H1 (cell line): ENCODE data around the gene GNG7. TPM values are rescaled to one million over a fixed set of nuclear protein-coding genes. Genes with fewer than 3 reads are reported as not detected.

Experiments
- CTCF ChIA-PET: fragments of 300-600 bp; sonication (Branson Sonifier 250); formaldehyde crosslinking; loops from one replicate; lab custom pipeline; 2021; ENCODE audit not compliant: partially characterized antibody; lab: Charles Lee
- POLR2A ChIA-PET: fragments of 300-600 bp; sonication (Branson Sonifier 250); formaldehyde crosslinking; loops from one replicate; lab custom pipeline; 2021; ENCODE audit warnings: inconsistent platforms; ENCODE audit not compliant: partially characterized antibody; lab: Charles Lee
- DNase-seq, 2 experiments: peaks; one replicate each; pipeline versions ENCODE4 v3.0.0 to v3.0.0-alpha.2; 2010 to 2022; ENCODE audit warnings: low spot score in 2 of 2, low read depth in 1 of 2, mixed read lengths in 1 of 2
- FAIRE-seq: peaks from 2 replicates; lab custom pipeline; 2011; peaks lifted over from hg19 to GRCh38; lab: Jason Lieb, UNC
- H2AFZ ChIP-seq: 2 replicates; pipeline ENCODE4 v1.8.1; 2012; ENCODE audit warnings: low read length, inconsistent platforms
- H2AK5ac ChIP-seq: 2 replicates; pipeline ENCODE4 v1.6.1; 2013; ENCODE audit warnings: low read depth, low read length
- H2BK120ac ChIP-seq: replicated peaks from 2 replicates; pipeline ENCODE3; 2013; ENCODE audit warnings: low read depth, low read length, inconsistent platforms
- H2BK12ac ChIP-seq: 2 replicates; pipeline ENCODE4 v1.6.1; 2013; ENCODE audit warnings: low read depth, low read length
- H2BK15ac ChIP-seq: 2 replicates; pipeline ENCODE4 v1.6.1; 2013; ENCODE audit warnings: low read length
- H2BK20ac ChIP-seq: 2 replicates; pipeline ENCODE4 v1.6.1; 2013; ENCODE audit warnings: low read length
- H2BK5ac ChIP-seq: 2 replicates; pipeline ENCODE4 v1.6.1; 2013; ENCODE audit warnings: low read depth, low read length
- H3K14ac ChIP-seq: 2 replicates; pipeline ENCODE4 v1.6.1; 2013; ENCODE audit warnings: inconsistent platforms; ENCODE audit not compliant: insufficient read length
- H3K18ac ChIP-seq: 2 replicates; pipeline ENCODE4 v1.6.1; 2013; ENCODE audit warnings: low read length; ENCODE audit errors: extremely low read depth
- H3K23ac ChIP-seq: 2 replicates; pipeline ENCODE4 v1.6.1; 2013; ENCODE audit warnings: inconsistent platforms; ENCODE audit not compliant: insufficient read length
- H3K23me2 ChIP-seq: 2 replicates; pipeline ENCODE4 v1.6.1; 2013; ENCODE audit warnings: low read depth, low read length
- H3K27ac ChIP-seq: 2 replicates; pipeline ENCODE4 v1.6.1; 2011; ENCODE audit warnings: low read depth, low read length, inconsistent platforms
- H3K27me3 ChIP-seq, 4 experiments: replicated peaks in 1 of 4; 1 replicate in 1 of 4; 2 replicates in 3 of 4; pipeline versions ENCODE4 v1.6.1 to v1.8.1; 2011 to 2013; ENCODE audit warnings: low read length in 3 of 4, mild to moderate bottlenecking in 3 of 4, inconsistent platforms in 2 of 4, mixed read lengths in 2 of 4, moderate library complexity in 1 of 4; ENCODE audit not compliant: control insufficient read depth in 3 of 4, insufficient read depth in 3 of 4; ENCODE audit errors: extremely low read depth in 1 of 4
- H3K36me3 ChIP-seq, 4 experiments: 2 replicates each; pipeline versions ENCODE4 v1.6.1 to v1.8.1; 2011 to 2013; ENCODE audit warnings: mild to moderate bottlenecking in 4 of 4, low read length in 3 of 4, moderate library complexity in 2 of 4, control low read depth in 1 of 4, inconsistent platforms in 1 of 4; ENCODE audit not compliant: insufficient read depth in 4 of 4, control insufficient read depth in 2 of 4
- H3K4ac ChIP-seq: replicated peaks from 2 replicates; pipeline ENCODE3; 2013; ENCODE audit warnings: low read length, low read depth, mixed read lengths, inconsistent platforms; ENCODE audit not compliant: insufficient read length
- H3K4me1 ChIP-seq, 4 experiments: replicated peaks in 1 of 4; 1 replicate in 1 of 4; 2 replicates in 3 of 4; pipeline versions ENCODE4 v1.6.1 to v1.8.1; 2011 to 2013; ENCODE audit warnings: low read length in 3 of 4, inconsistent platforms in 2 of 4, mixed read lengths in 1 of 4; ENCODE audit not compliant: insufficient read depth in 4 of 4, control insufficient read depth in 3 of 4
- H3K4me2 ChIP-seq, 2 experiments: 2 replicates each; pipeline versions ENCODE4 v1.6.1 to v1.8.1; 2011 to 2013; ENCODE audit warnings: low read depth in 2 of 2, low read length in 2 of 2, control low read depth in 1 of 2, inconsistent platforms in 1 of 2, mild to moderate bottlenecking in 1 of 2; ENCODE audit not compliant: insufficient read depth in 1 of 2
- H3K4me3 ChIP-seq, 4 experiments: fragments of 200-600, 300-600 bp in 1 of 4; sonication (generic), shearing (Covaris generic), sonication (Bioruptor Twin) in 1 of 4; 2 replicates each; pipeline versions ENCODE4 v1.5.1 to v1.8.1; 2011 to 2016; ENCODE audit warnings: low read length in 4 of 4, low read depth in 3 of 4, control low read depth in 2 of 4, inconsistent platforms in 2 of 4, mild to moderate bottlenecking in 2 of 4, mixed read lengths in 1 of 4, moderate library complexity in 1 of 4; ENCODE audit not compliant: insufficient read depth in 2 of 4; ENCODE audit errors: extremely low read depth in 1 of 4
- H3K56ac ChIP-seq: replicated peaks from 2 replicates; pipeline ENCODE3; 2013; ENCODE audit warnings: low read depth, mild to moderate bottlenecking, mixed read lengths, low read length, inconsistent platforms; ENCODE audit not compliant: insufficient read length
- H3K79me1 ChIP-seq: 2 replicates; pipeline ENCODE4 v1.6.1; 2013; ENCODE audit warnings: low read depth, low read length, control low read depth
- H3K79me2 ChIP-seq, 2 experiments: 2 replicates each; pipeline versions ENCODE4 v1.6.1 to v1.8.1; 2012 to 2013; ENCODE audit warnings: low read length in 2 of 2, mild to moderate bottlenecking in 2 of 2, inconsistent platforms in 1 of 2; ENCODE audit not compliant: insufficient read depth in 2 of 2, control insufficient read depth in 1 of 2
- H3K9ac ChIP-seq, 4 experiments: replicated peaks in 1 of 4; 1 replicate in 1 of 4; 2 replicates in 3 of 4; pipeline versions ENCODE4 v1.6.1 to v1.8.1; 2011 to 2013; ENCODE audit warnings: low read depth in 3 of 4, low read length in 3 of 4, control low read depth in 2 of 4, mild to moderate bottlenecking in 2 of 4, moderate library complexity in 2 of 4, inconsistent platforms in 1 of 4; ENCODE audit errors: extremely low read depth in 1 of 4
- H3K9me3 ChIP-seq, 2 experiments: 2 replicates each; pipeline versions ENCODE4 v1.6.1 to v1.8.1; 2012 to 2013; ENCODE audit warnings: mild to moderate bottlenecking in 2 of 2, moderate library complexity in 2 of 2, control low read depth in 1 of 2, inconsistent platforms in 1 of 2, low read depth in 1 of 2, low read length in 1 of 2, mixed read lengths in 1 of 2; ENCODE audit not compliant: insufficient read depth in 2 of 2
- H4K20me1 ChIP-seq, 2 experiments: replicated peaks in 1 of 2; 2 replicates each; pipeline versions ENCODE3 to v1.8.1; 2011 to 2013; ENCODE audit warnings: inconsistent platforms in 2 of 2, low read length in 2 of 2, mild to moderate bottlenecking in 1 of 2; ENCODE audit not compliant: insufficient read depth in 2 of 2, control insufficient read depth in 1 of 2
- H4K5ac ChIP-seq: 2 replicates; pipeline ENCODE4 v1.6.1; 2013; ENCODE audit warnings: low read length, low read depth, mixed read lengths, inconsistent platforms; ENCODE audit not compliant: insufficient read length
- H4K8ac ChIP-seq: 2 replicates; pipeline ENCODE4 v1.8.0; 2013; ENCODE audit warnings: mild to moderate bottlenecking, moderate library complexity, low read length, inconsistent platforms; ENCODE audit not compliant: insufficient read depth; ENCODE audit errors: extremely low read depth
- H4K91ac ChIP-seq: replicated peaks from 2 replicates; pipeline ENCODE3; 2013; ENCODE audit warnings: low read length, mixed read lengths, inconsistent platforms; ENCODE audit not compliant: insufficient read length
- ASH2L ChIP-seq: fragments of 200-600, 300-600 bp; sonication (generic); IDR thresholded peaks from one replicate; pipeline ENCODE4 v1.7.1; 2017; ENCODE audit warnings: low read length
- ATF2 ChIP-seq: IDR thresholded peaks from 2 replicates; pipeline ENCODE4 v1.6.1; 2012; ENCODE audit warnings: low read length, inconsistent platforms
- BRCA1 ChIP-seq: IDR thresholded peaks from 2 replicates; pipeline ENCODE4 v1.6.1; 2012; ENCODE audit warnings: low read depth, low read length, improper control_type of control experiment
- CBX5 ChIP-seq: fragments of 300-800, 300-1000 bp; sonication (generic); IDR thresholded peaks from 2 replicates; pipeline ENCODE4 v1.7.1; 2016; ENCODE audit warnings: antibody characterized with exemption, low read length, low read depth
- CBX8 ChIP-seq: fragments of 300-800, 300-1000 bp; sonication (generic); IDR thresholded peaks from 2 replicates; pipeline ENCODE4 v1.7.1; 2016; ENCODE audit warnings: low read depth, low read length, borderline replicate concordance
- CEBPB ChIP-seq: IDR thresholded peaks from 2 replicates; pipeline ENCODE4 v1.6.1; 2012; ENCODE audit warnings: low read depth, low read length
- CREB1 ChIP-seq: IDR thresholded peaks from 2 replicates; pipeline ENCODE4 v1.6.1; 2012; ENCODE audit warnings: inconsistent platforms
- EP300 ChIP-seq, 2 experiments: IDR thresholded peaks; 1 replicate in 1 of 2; 2 replicates in 1 of 2; pipeline ENCODE4 v1.6.1; 2011 to 2012; ENCODE audit warnings: low read depth in 2 of 2, low read length in 2 of 2, mild to moderate bottlenecking in 2 of 2, borderline replicate concordance in 1 of 2, inconsistent platforms in 1 of 2, moderate library complexity in 1 of 2
- FOSL1 ChIP-seq: IDR thresholded peaks from 2 replicates; pipeline ENCODE4 v1.6.1; 2011; ENCODE audit warnings: mild to moderate bottlenecking, low read depth, low read length, moderate library complexity; ENCODE audit not compliant: insufficient read depth
- MAX ChIP-seq: IDR thresholded peaks from 2 replicates; pipeline ENCODE4 v1.6.1; 2012; ENCODE audit warnings: inconsistent platforms
- SIN3A ChIP-seq, 2 experiments: IDR thresholded peaks in 1 of 2; conservative IDR thresholded peaks in 1 of 2; 2 replicates each; pipeline ENCODE4 v1.6.1; 2011 to 2012; ENCODE audit warnings: low read length in 2 of 2, improper control_type of control experiment in 1 of 2, low read depth in 1 of 2, mild to moderate bottlenecking in 1 of 2
- ZNF274 ChIP-seq: IDR thresholded peaks from 2 replicates; pipeline ENCODE4 v1.7.0; 2012; ENCODE audit warnings: low read length, borderline replicate concordance; ENCODE audit errors: extremely low read depth
- WGBS, 2 experiments: shearing (Covaris generic) in 1 of 2; methylation state at CpG; one replicate each; pipeline versions ENCODE4 v1.1.6 to v1.1.7; 2013 to 2015; ENCODE audit warnings: low lambda C conversion rate in 2 of 2, mixed read lengths in 2 of 2, inconsistent platforms in 1 of 2, low coverage in 1 of 2, missing lambda C conversion rate in 1 of 2; ENCODE audit not compliant: insufficient replicate concordance in 2 of 2, insufficient coverage in 1 of 2, insufficient read length in 1 of 2; ENCODE audit errors: extremely low coverage in 1 of 2, missing lambda C conversion rate in 1 of 2; 5-methylcytosine and 5-hydroxymethylcytosine counted together
- polyA plus RNA-seq, 7 experiments: library from polyadenylated mRNA; depleted of rRNA in 3 of 7; stranded (reverse) in 5 of 7; unstranded in 2 of 7; fragments of >200 nt in 5 of 7; fragments of 200-250 nt in 2 of 7; gene quantifications; 1 replicate in 5 of 7; 2 replicates in 1 of 7; 4 replicates in 1 of 7; pipeline versions ENCODE4 v1.2.1 to v1.2.3, GENCODE V29; 2011 to 2013; ENCODE audit warnings: missing spikeins in 2 of 7, mixed read lengths in 2 of 7
- total RNA-seq: library from RNA; stranded (reverse); fragmentation: NEBNext Ultra II Directional; extraction: Animal tissue kit (Norgen Biotek cat#: 25700); gene quantifications from 2 replicates; pipeline ENCODE4 v1.2.1, GENCODE V29; 2021

Gene GNG7
- total and polyA plus RNA-seq, 2 of the 8 experiments (the other 6 are each of a cell fraction or from before 2014, with no cell fraction given) = 2.8 to 7.8 TPM

GRCh38 chr19:2694196-2694595, 8.3 kb downstream of the GNG7 start:
- Histone ChIP-seq H4K8ac (no peak overlapping the region), H4K20me1 (peaks cover 0 to 2% of the 10 kb centered on the region in 2 experiments)
- 74% methylated on average over 5 of the region's 5 CpGs; no CpG with 5 or more reads in 1 of the 2 experiments for WGBS, 2 experiments
- TF ChIP-seq CREB1 (no peak), BRCA1 (no peak), EP300 (IDR thresholded peaks at IDR 0.05; ENCODE audit: borderline replicate concordance in 1 of 2, low read depth in 2 of 2, low read length in 2 of 2) (no peak), CBX5 (no peak), CEBPB (no peak), SIN3A (conservative IDR thresholded peaks at IDR 0.05 in 1 of 2, IDR thresholded peaks at IDR 0.05 in 1 of 2; ENCODE audit: low read depth in 1 of 2, low read length in 2 of 2) (no peak), ASH2L (no peak), MAX (no peak), ZNF274 (no peak), FOSL1 (no peak), ATF2 (no peak), CBX8 (no peak)

More at GRCh38 chr19:2694196-2694595, 8.3 kb downstream of the GNG7 start:
- H3K23me2 ChIP-seq = no peaks in the 10 kb centered on the region
- H4K5ac ChIP-seq = no peak overlapping the region
- H2BK15ac ChIP-seq = no peak overlapping the region
- no peak for FAIRE-seq
- POLR2A ChIA-PET = interaction anchor here (0.6 to 1.5 kb wide), 2 partner anchors 10 to 20 kb away, joined by 3 read pairs; no protein-coding TSS in a partner anchor
- no peak overlapping the region for H3K56ac ChIP-seq
- H3K9ac ChIP-seq = no peak overlapping the region
- no peak overlapping the region for H3K4ac ChIP-seq
- no peak overlapping the region for H3K14ac ChIP-seq
- H2BK5ac ChIP-seq = no peak overlapping the region
- no peaks in the 10 kb centered on the region; the same call in 1 of the 2 replicates for H3K79me1 ChIP-seq
- H2AFZ ChIP-seq = no peak overlapping the region
- no peaks in the 10 kb centered on the region for H3K79me2 ChIP-seq
- no peaks in the 10 kb centered on the region for H3K36me3 ChIP-seq
- H3K4me1 ChIP-seq = no peaks in the 10 kb centered on the region
- H3K9me3 ChIP-seq = no peaks in the 10 kb centered on the region
- H3K27ac ChIP-seq = no peak overlapping the region
- no peak overlapping the region for H4K91ac ChIP-seq
- no peak overlapping the region for H3K4me2 ChIP-seq
- no peak overlapping the region for H2AK5ac ChIP-seq
- DNase-seq = no peak
- CTCF ChIA-PET = interaction anchor here (2.1 kb wide), 1 partner anchor 46 kb away, joined by 8 read pairs; no protein-coding TSS in a partner anchor
- no peak overlapping the region for H2BK12ac ChIP-seq
- no peak overlapping the region for H3K18ac ChIP-seq
- H3K23ac ChIP-seq = no peak overlapping the region
- H2BK20ac ChIP-seq = no peak overlapping the region
- H3K27me3 ChIP-seq = no peaks in the 10 kb centered on the region
- no peak overlapping the region for H2BK120ac ChIP-seq
- H3K4me3 ChIP-seq = no peak overlapping the region
